ENCODE data around the gene NUMBL. TPM values are rescaled to one million over a fixed set of nuclear protein-coding genes. Genes with fewer than 3 reads are reported as not detected.

NUMBL gene
- total and polyA plus RNA-seq, 9 of the 15 experiments (the other 6 are each of a cell fraction or from before 2014, with no cell fraction given) = 0.39 to 38.6 (median 6.6) TPM

GRCh38 chr19:40672038-40672437 lies 18.4 kb downstream of the NUMBL start (continued):
- TF ChIP-seq ZNF511 (CRISPR knock-in tag; IDR thresholded peaks at IDR 0.05) (no peak), ZBTB17 (CRISPR knock-in tag; IDR thresholded peaks at IDR 0.05) (peak; percentile 56; the same call in 1 of the 2 replicates)

- Histone ChIP-seq H3K4me1 (replicated peaks in 1 of 2; ENCODE audit: control insufficient read depth in 2 of 2, insufficient read depth in 2 of 2, low read length in 2 of 2) (peaks cover 8 to 17% of the 10 kb centered on the region in 2 experiments), H3K9me1 (ENCODE audit: control insufficient read depth, insufficient read depth, low read length) (no peaks in the 10 kb centered on the region), H3K36me3 (ENCODE audit: control insufficient read depth, insufficient read depth, low read length) (peaks cover 93% of the 10 kb centered on the region), H4K20me1 (replicated peaks; ENCODE audit: control insufficient read depth, insufficient read depth, low read length) (no peaks in the 10 kb centered on the region), H3K27me3 (ENCODE audit: control insufficient read depth in 2 of 2, insufficient read depth in 2 of 2, low read length in 2 of 2) (no peaks in the 10 kb centered on the region), H3K27ac (ENCODE audit: extremely low read depth, low read depth, low read length) (no peak overlapping the region), H3K4me3 (no peak overlapping the region), H3K4me2 (ENCODE audit: insufficient read depth, low read length) (no peak overlapping the region), H2AFZ (ENCODE audit: low read depth, low read length) (no peak overlapping the region), H3K79me2 (ENCODE audit: control insufficient read depth, insufficient read depth, low read length) (no peaks in the 10 kb centered on the region), H3K9me3 (replicated peaks; ENCODE audit: control insufficient read depth, insufficient read depth, low read depth, low read length) (peaks cover 17% of the 10 kb centered on the region), H3K9ac (ENCODE audit: insufficient read depth in 1 of 2, low read depth in 2 of 2, low read length in 2 of 2) (no peak overlapping the region)
- no peak for TF ChIP-seq TAL1 (IDR thresholded peaks at IDR 0.05)
- no peak for TF ChIP-seq NR0B1 (IDR thresholded peaks at IDR 0.05; ENCODE audit: partially characterized antibody)
- no peak for TF ChIP-seq SAP30 (IDR thresholded peaks at IDR 0.05; ENCODE audit: borderline replicate concordance, insufficient read depth, low read depth, low read length, poor library complexity, severe bottlenecking)
- TF ChIP-seq ATF1 (CRISPR knock-in tag; IDR thresholded peaks at IDR 0.05) = no peak
- no peak for TF ChIP-seq ATF1 (tag; IDR thresholded peaks at IDR 0.05)
- no peak for TF ChIP-seq TCF15 (CRISPR knock-in tag; IDR thresholded peaks at IDR 0.05)
- no peak for TF ChIP-seq ARID1B (IDR thresholded peaks at IDR 0.05)
- no peak for TF ChIP-seq ZBTB9 (CRISPR knock-in tag; IDR thresholded peaks at IDR 0.05)
- no peak for TF ChIP-seq PBX2 (CRISPR knock-in tag; IDR thresholded peaks at IDR 0.05; ENCODE audit: low read depth)
- TF ChIP-seq PBX2 (tag; conservative IDR thresholded peaks at IDR 0.05; ENCODE audit: low read depth) = no peak
- no peak for TF ChIP-seq ZNF224 (CRISPR knock-in tag; IDR thresholded peaks at IDR 0.05)
- no peak for TF ChIP-seq ZNF830 (CRISPR knock-in tag; IDR thresholded peaks at IDR 0.05)
- WGBS (ENCODE audit: insufficient coverage, low coverage, missing lambda C conversion rate) = 88% methylated on average over 9 of the region's 9 CpGs
- DNase-seq (ENCODE audit: extremely low read depth in 1 of 4, low spot score in 3 of 4) (no peak), ATAC-seq (no peak), FAIRE-seq (no peak)
- ChIA-PET CTCF (ENCODE audit: low intra/inter-chr PET ratio) (no interaction called here), POLR2A (no interaction called here)
- intact Hi-C loops (cut with micrococcal nuclease) (no loop called here), in situ Hi-C loops (cut with MboI) (no loop called here)
- BruUV-seq (replicated peaks) = no TSS peak
These were observed 19.0 kb downstream of the NUMBL start for GRCh38 chr19:40671404-40671803.

Measured in K562 (cell line).